ENCODE measurements around the gene NEUROD2.
A peak's percentile ranks its signal among the peaks of the same experiment; 100 is the strongest.

Gene NEUROD2

GRCh38 chr17:39618956-39619785, 11.5 kb upstream of the NEUROD2 start:
- WGBS: 68% methylated on average over 13 of the region's 13 CpGs
- DNase-seq: no peak
- no peak overlapping the region for H2BK15ac ChIP-seq (ENCODE audit: low read depth, poor library complexity, severe bottlenecking)

DNA sequence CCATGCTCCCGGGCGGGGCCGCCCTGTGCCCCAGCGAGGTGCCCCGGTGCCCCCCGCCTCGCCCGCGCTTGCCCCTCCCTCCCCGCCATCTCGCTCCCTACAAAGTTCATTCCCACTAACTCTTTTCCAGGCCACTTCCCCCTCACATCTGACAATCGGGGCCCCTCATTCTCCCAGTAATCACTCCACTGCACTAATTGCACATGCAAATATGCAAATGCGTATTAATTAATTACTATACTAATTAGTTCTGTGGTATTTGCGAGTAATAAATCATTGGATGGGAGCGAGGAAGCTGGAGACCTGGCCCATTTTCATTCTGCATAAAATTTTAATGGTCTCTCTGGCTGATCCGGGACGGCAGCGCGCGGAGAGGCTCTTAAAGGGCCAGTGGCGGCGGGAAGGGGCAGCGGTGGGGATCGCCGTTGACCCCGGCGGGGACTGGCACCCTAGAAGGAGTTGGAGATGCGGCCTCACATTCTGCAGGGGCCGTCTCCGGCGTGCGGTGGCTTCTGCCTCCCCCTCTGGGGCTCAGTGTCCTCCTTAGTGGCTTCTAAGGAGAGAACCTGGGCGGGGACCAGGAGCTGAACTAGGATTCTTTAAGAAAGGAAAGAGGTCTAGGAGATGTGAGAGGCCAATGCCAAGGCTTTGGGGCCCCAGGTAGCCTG, 10.7 kb upstream of the NEUROD2 start:
- Histone ChIP-seq H3K36me3 (ENCODE audit: control insufficient read depth in 1 of 2, insufficient read depth in 2 of 2, low read depth in 1 of 2, low read length in 2 of 2) (no peaks in the 10 kb centered on the region), H3K18ac (ENCODE audit: low read depth in 1 of 2, low read length in 2 of 2) (peak overlapping the region in 1 of 2 experiments; percentile 68), H2BK15ac (ENCODE audit: low read depth, poor library complexity, severe bottlenecking) (peak overlapping the region; percentile 71), H2AFZ (ENCODE audit: low read depth, low read length) (no peak overlapping the region), H2BK12ac (ENCODE audit: low read length in 2 of 2) (peak overlapping the region; percentile 7 to 34), H3K4me1 (ENCODE audit: control insufficient read depth, insufficient read depth, low read depth, low read length) (peaks cover 15% of the 10 kb centered on the region), H4K8ac (ENCODE audit: low read length) (peak overlapping the region; percentile 29), H3K4me2 (ENCODE audit: low read length, poor library complexity, severe bottlenecking) (peak overlapping the region; percentile 92), H3K9me3 (ENCODE audit: control insufficient read depth, low read length) (no peaks in the 10 kb centered on the region), H2BK120ac (ENCODE audit: low read depth, low read length) (peak overlapping the region; percentile 78), H3K4ac (ENCODE audit: low read depth in 1 of 2, low read length in 2 of 2) (peak overlapping the region in 1 of 2 experiments; percentile 52), H3K4me3 (ENCODE audit: insufficient read depth in 1 of 2, low read depth in 1 of 2, low read length in 2 of 2) (peak overlapping the region; percentile 62 to 81), H3K14ac (ENCODE audit: low read length in 2 of 2) (no peak overlapping the region), H3K9ac (ENCODE audit: low read length) (peak overlapping the region; percentile 75), H3K27me3 (ENCODE audit: control insufficient read depth in 1 of 2, insufficient read depth in 1 of 2, low read length in 2 of 2) (peaks cover 51 to 66% of the 10 kb centered on the region in 2 experiments), H3K27ac (ENCODE audit: low read length, poor library complexity, severe bottlenecking) (no peak overlapping the region), H3K23ac (ENCODE audit: low read length in 2 of 2) (no peak overlapping the region), H3K79me1 (replicated peaks; ENCODE audit: low read length, poor library complexity, severe bottlenecking) (no peaks in the 10 kb centered on the region), H2BK5ac (ENCODE audit: low read depth, low read length, poor library complexity, severe bottlenecking) (no peak overlapping the region), H2AK5ac (ENCODE audit: low read length, severe bottlenecking) (peak overlapping the region; percentile 34), H4K91ac (ENCODE audit: low read length) (no peak overlapping the region)
- peak; percentile 26 for DNase-seq
- 2% methylated on average over 31 of the region's 33 CpGs for WGBS

More at GRCh38 chr17:39618956-39619785, 11.5 kb upstream of the NEUROD2 start:
- no peak overlapping the region for H4K8ac ChIP-seq (ENCODE audit: low read length)
- no peaks in the 10 kb centered on the region for H3K36me3 ChIP-seq (ENCODE audit: control insufficient read depth in 1 of 2, insufficient read depth in 2 of 2, low read depth in 1 of 2, low read length in 2 of 2)
- peak overlapping the region; percentile 2 to 81 for H3K4me3 ChIP-seq (ENCODE audit: insufficient read depth in 1 of 2, low read depth in 1 of 2, low read length in 2 of 2)
- H2BK12ac ChIP-seq (ENCODE audit: low read length in 2 of 2): no peak overlapping the region
- H3K18ac ChIP-seq (ENCODE audit: low read depth in 1 of 2, low read length in 2 of 2): no peak overlapping the region
- H3K4me1 ChIP-seq (ENCODE audit: control insufficient read depth, insufficient read depth, low read depth, low read length): peaks cover 15% of the 10 kb centered on the region
- H3K27ac ChIP-seq (ENCODE audit: low read length, poor library complexity, severe bottlenecking): no peak overlapping the region
- peak overlapping the region; percentile 75 for H3K9ac ChIP-seq (ENCODE audit: low read length)
- no peak overlapping the region for H3K4ac ChIP-seq (ENCODE audit: low read depth in 1 of 2, low read length in 2 of 2)
- H3K4me2 ChIP-seq (ENCODE audit: low read length, poor library complexity, severe bottlenecking): no peak overlapping the region
- peak overlapping the region; percentile 38 for H2BK120ac ChIP-seq (ENCODE audit: low read depth, low read length)
- H3K23ac ChIP-seq (ENCODE audit: low read length in 2 of 2): no peak overlapping the region
- H2BK5ac ChIP-seq (ENCODE audit: low read depth, low read length, poor library complexity, severe bottlenecking): no peak overlapping the region
- H4K91ac ChIP-seq (ENCODE audit: low read length): no peak overlapping the region
- no peaks in the 10 kb centered on the region for H3K9me3 ChIP-seq (ENCODE audit: control insufficient read depth, low read length)
- peak overlapping the region; percentile 34 for H2AK5ac ChIP-seq (ENCODE audit: low read length, severe bottlenecking)
- no peak overlapping the region for H2AFZ ChIP-seq (ENCODE audit: low read depth, low read length)
- H3K27me3 ChIP-seq (ENCODE audit: control insufficient read depth in 1 of 2, insufficient read depth in 1 of 2, low read length in 2 of 2): peaks cover 51 to 63% of the 10 kb centered on the region in 2 experiments
- H3K14ac ChIP-seq (ENCODE audit: low read length in 2 of 2): no peak overlapping the region
- H3K79me1 ChIP-seq (replicated peaks; ENCODE audit: low read length, poor library complexity, severe bottlenecking): no peaks in the 10 kb centered on the region

GRCh38 chr17:39617446-39618245, 9.9 kb upstream of the NEUROD2 start:
- H3K4me1 ChIP-seq (ENCODE audit: control insufficient read depth, insufficient read depth, low read depth, low read length): peaks cover 15% of the 10 kb centered on the region
- H2BK12ac ChIP-seq (ENCODE audit: low read length in 2 of 2): peak overlapping the region in 1 of 2 experiments; percentile 34
- no peak overlapping the region for H2AK5ac ChIP-seq (ENCODE audit: low read length, severe bottlenecking)
- no peak overlapping the region for H2AFZ ChIP-seq (ENCODE audit: low read depth, low read length)
- no peaks in the 10 kb centered on the region for H3K9me3 ChIP-seq (ENCODE audit: control insufficient read depth, low read length)
- no peak overlapping the region for H3K27ac ChIP-seq (ENCODE audit: low read length, poor library complexity, severe bottlenecking)
- H3K4me3 ChIP-seq (ENCODE audit: insufficient read depth in 1 of 2, low read depth in 1 of 2, low read length in 2 of 2): peak overlapping the region; percentile 62 to 81
- H3K14ac ChIP-seq (ENCODE audit: low read length in 2 of 2): no peak overlapping the region
- peak overlapping the region; percentile 78 for H2BK120ac ChIP-seq (ENCODE audit: low read depth, low read length)
- H3K4ac ChIP-seq (ENCODE audit: low read depth in 1 of 2, low read length in 2 of 2): peak overlapping the region in 1 of 2 experiments; percentile 13
- peak overlapping the region; percentile 92 for H3K4me2 ChIP-seq (ENCODE audit: low read length, poor library complexity, severe bottlenecking)
- no peak overlapping the region for H4K91ac ChIP-seq (ENCODE audit: low read length)
- H3K23ac ChIP-seq (ENCODE audit: low read length in 2 of 2): no peak overlapping the region
- peak overlapping the region; percentile 62 for H4K8ac ChIP-seq (ENCODE audit: low read length)
- H3K79me1 ChIP-seq (replicated peaks; ENCODE audit: low read length, poor library complexity, severe bottlenecking): no peaks in the 10 kb centered on the region
- peak overlapping the region in 1 of 2 experiments; percentile 68 for H3K18ac ChIP-seq (ENCODE audit: low read depth in 1 of 2, low read length in 2 of 2)
- peak overlapping the region; percentile 93 for H2BK15ac ChIP-seq (ENCODE audit: low read depth, poor library complexity, severe bottlenecking)
- under 1% methylated on average over 61 of the region's 79 CpGs for WGBS
- H2BK5ac ChIP-seq (ENCODE audit: low read depth, low read length, poor library complexity, severe bottlenecking): no peak overlapping the region
- H3K36me3 ChIP-seq (ENCODE audit: control insufficient read depth in 1 of 2, insufficient read depth in 2 of 2, low read depth in 1 of 2, low read length in 2 of 2): no peaks in the 10 kb centered on the region
- peaks cover 58 to 73% of the 10 kb centered on the region in 2 experiments for H3K27me3 ChIP-seq (ENCODE audit: control insufficient read depth in 1 of 2, insufficient read depth in 1 of 2, low read length in 2 of 2)
- peak overlapping the region; percentile 75 for H3K9ac ChIP-seq (ENCODE audit: low read length)
- no peak for DNase-seq

Data from mesenchymal stem cell (in vitro differentiated cells and primary cell).